ENCODE measurements around the gene BTD. TPM values are rescaled to one million over a fixed set of nuclear protein-coding genes. Genes with fewer than 3 reads are reported as not detected.

The BTD gene
- total RNA-seq, 2 experiments from 2014 or later, result 8.3 to 9.6 TPM

GRCh38 chr3:15667484-15667883 is 65.9 kb downstream of the BTD start:
- POLR2A ChIA-PET, result no interaction called here
- H3K36me3 Mint-ChIP-seq, result peaks cover 44% of the 10 kb centered on the region
- peaks cover 13% of the 10 kb centered on the region for H3K9me3 Mint-ChIP-seq
- H3K4me1 Mint-ChIP-seq, result peaks cover 14% of the 10 kb centered on the region
- H3K27ac Mint-ChIP-seq, result no peak overlapping the region
- peak overlapping the region; percentile 29 for H3K4me3 Mint-ChIP-seq
- ATAC-seq (ENCODE audit: low read depth), result peak; percentile 85
- H3K27me3 Mint-ChIP-seq, result peaks cover 5% of the 10 kb centered on the region
- DNase-seq, result no peak

GRCh38 chr3:15673536-15673935 is 72.0 kb downstream of the BTD start:
- peaks cover 23% of the 10 kb centered on the region for H3K36me3 Mint-ChIP-seq
- H3K4me3 Mint-ChIP-seq, result no peak overlapping the region
- no peaks in the 10 kb centered on the region for H3K4me1 Mint-ChIP-seq
- no peaks in the 10 kb centered on the region for H3K9me3 Mint-ChIP-seq
- H3K27me3 Mint-ChIP-seq, result no peaks in the 10 kb centered on the region
- H3K27ac Mint-ChIP-seq, result no peak overlapping the region
- POLR2A ChIA-PET, result no interaction called here
- ATAC-seq (ENCODE audit: low read depth), result no peak
- no peak for DNase-seq

GRCh38 chr3:15676259-15676658 is 74.7 kb downstream of the BTD start:
- Mint-ChIP-seq H3K27ac (no peak overlapping the region), H3K27me3 (no peaks in the 10 kb centered on the region), H3K4me1 (no peaks in the 10 kb centered on the region), H3K36me3 (peaks cover 12% of the 10 kb centered on the region), H3K4me3 (no peak overlapping the region), H3K9me3 (no peaks in the 10 kb centered on the region)
- no peak for ATAC-seq (ENCODE audit: low read depth)
- no peak for DNase-seq
- POLR2A ChIA-PET, result no interaction called here

- H3K36me3 Mint-ChIP-seq, result peaks cover 12% of the 10 kb centered on the region
- POLR2A ChIA-PET, result no interaction called here
- H3K27me3 Mint-ChIP-seq, result no peaks in the 10 kb centered on the region
- no peaks in the 10 kb centered on the region for H3K4me1 Mint-ChIP-seq
- no peak for ATAC-seq (ENCODE audit: low read depth)
- H3K27ac Mint-ChIP-seq, result no peak overlapping the region
- H3K4me3 Mint-ChIP-seq, result no peak overlapping the region
- DNase-seq, result no peak
- no peaks in the 10 kb centered on the region for H3K9me3 Mint-ChIP-seq
Observed at GRCh38 chr3:15679306-15679705, 77.8 kb downstream of the BTD start.

- Mint-ChIP-seq H3K4me1 (no peaks in the 10 kb centered on the region), H3K27me3 (no peaks in the 10 kb centered on the region), H3K9me3 (no peaks in the 10 kb centered on the region), H3K36me3 (peaks cover 15% of the 10 kb centered on the region), H3K4me3 (no peak overlapping the region), H3K27ac (no peak overlapping the region)
- POLR2A ChIA-PET, result interaction anchor here (0.6 kb wide), 1 partner anchor 86 kb away, joined by 3 read pairs; no protein-coding TSS in a partner anchor
- DNase-seq, result no peak
- ATAC-seq (ENCODE audit: low read depth), result no peak
Observed at GRCh38 chr3:15681668-15682067, 80.1 kb downstream of the BTD start.

- POLR2A ChIA-PET, result no interaction called here
- Mint-ChIP-seq H3K9me3 (no peaks in the 10 kb centered on the region), H3K27me3 (no peaks in the 10 kb centered on the region), H3K36me3 (peaks cover 15% of the 10 kb centered on the region), H3K4me1 (no peaks in the 10 kb centered on the region), H3K27ac (no peak overlapping the region), H3K4me3 (no peak overlapping the region)
- ATAC-seq (ENCODE audit: low read depth) (no peak), DNase-seq (no peak)
Observed at GRCh38 chr3:15682561-15683185, 81.1 kb downstream of the BTD start.

GRCh38 chr3:15683253-15683652 is 81.7 kb downstream of the BTD start:
- DNase-seq (no peak), ATAC-seq (ENCODE audit: low read depth) (no peak)
- Mint-ChIP-seq H3K27me3 (no peaks in the 10 kb centered on the region), H3K4me3 (no peak overlapping the region), H3K27ac (no peak overlapping the region), H3K36me3 (peaks cover 15% of the 10 kb centered on the region), H3K9me3 (no peaks in the 10 kb centered on the region), H3K4me1 (no peaks in the 10 kb centered on the region)
- POLR2A ChIA-PET, result no interaction called here

GRCh38 chr3:15685927-15686326 is 84.4 kb downstream of the BTD start:
- Mint-ChIP-seq H3K36me3 (peaks cover 16% of the 10 kb centered on the region), H3K27me3 (no peaks in the 10 kb centered on the region), H3K4me1 (no peaks in the 10 kb centered on the region), H3K27ac (no peak overlapping the region), H3K9me3 (no peaks in the 10 kb centered on the region), H3K4me3 (no peak overlapping the region)
- POLR2A ChIA-PET, result no interaction called here
- ATAC-seq (ENCODE audit: low read depth) (no peak), DNase-seq (no peak)

GRCh38 chr3:15690230-15690629 is 88.7 kb downstream of the BTD start:
- no peaks in the 10 kb centered on the region for H3K9me3 Mint-ChIP-seq
- DNase-seq, result no peak
- POLR2A ChIA-PET, result no interaction called here

GRCh38 chr3:15690748-15691147 is 89.2 kb downstream of the BTD start:
- no peaks in the 10 kb centered on the region for H3K9me3 Mint-ChIP-seq
- DNase-seq, result no peak
- POLR2A ChIA-PET, result no interaction called here
- H3K4me1 Mint-ChIP-seq, result no peaks in the 10 kb centered on the region
- no peak overlapping the region for H3K4me3 Mint-ChIP-seq
- H3K36me3 Mint-ChIP-seq, result peaks cover 14% of the 10 kb centered on the region
- no peak overlapping the region for H3K27ac Mint-ChIP-seq
- no peaks in the 10 kb centered on the region for H3K27me3 Mint-ChIP-seq
- ATAC-seq (ENCODE audit: low read depth), result no peak

More at GRCh38 chr3:15690230-15690629, 88.7 kb downstream of the BTD start:
- Mint-ChIP-seq H3K4me3 (no peak overlapping the region), H3K36me3 (peaks cover 16% of the 10 kb centered on the region), H3K4me1 (no peaks in the 10 kb centered on the region), H3K27me3 (no peaks in the 10 kb centered on the region), H3K27ac (no peak overlapping the region)
- ATAC-seq (ENCODE audit: low read depth), result no peak

- H3K9me3 Mint-ChIP-seq, result peaks cover under 1% of the 10 kb centered on the region
- ATAC-seq (ENCODE audit: low read depth), result no peak
- H3K27me3 Mint-ChIP-seq, result no peaks in the 10 kb centered on the region
- H3K4me1 Mint-ChIP-seq, result no peaks in the 10 kb centered on the region
- no peak overlapping the region for H3K27ac Mint-ChIP-seq
- H3K4me3 Mint-ChIP-seq, result no peak overlapping the region
- POLR2A ChIA-PET, result no interaction called here
- DNase-seq, result no peak
- peaks cover 17% of the 10 kb centered on the region for H3K36me3 Mint-ChIP-seq
Observed at GRCh38 chr3:15693355-15693754, 91.8 kb downstream of the BTD start.

- ATAC-seq (ENCODE audit: low read depth) (no peak), DNase-seq (no peak)
- H3K27ac Mint-ChIP-seq, result no peak overlapping the region
- peaks cover 21% of the 10 kb centered on the region for H3K36me3 Mint-ChIP-seq
- H3K4me1 Mint-ChIP-seq, result no peaks in the 10 kb centered on the region
- no peaks in the 10 kb centered on the region for H3K27me3 Mint-ChIP-seq
- no peak overlapping the region for H3K4me3 Mint-ChIP-seq
- peaks cover 5% of the 10 kb centered on the region for H3K9me3 Mint-ChIP-seq
- POLR2A ChIA-PET, result no interaction called here
Observed at GRCh38 chr3:15694628-15695027, 93.1 kb downstream of the BTD start.

Measured in activated naive CD8-positive, alpha-beta T cell treated with anti-CD3 and anti-CD28 coated beads, Interleukin-2, amount 10 ng/mL, durations not matched to agents 7 days and 5 days (primary cell).